Activated naive CD8-positive, alpha-beta T cell treated with anti-CD3 and anti-CD28 coated beads, Interleukin-2, amount 50 U/mL, for 16 hours (primary cell): ENCODE results near the gene TBCEL.

ENCODE experiments used
- DNase-seq: peaks from one replicate; pipeline ENCODE4 v3.0.0-alpha.2; 2020; ENCODE audit warnings: low read depth, low spot score

The TBCEL gene

DNA sequence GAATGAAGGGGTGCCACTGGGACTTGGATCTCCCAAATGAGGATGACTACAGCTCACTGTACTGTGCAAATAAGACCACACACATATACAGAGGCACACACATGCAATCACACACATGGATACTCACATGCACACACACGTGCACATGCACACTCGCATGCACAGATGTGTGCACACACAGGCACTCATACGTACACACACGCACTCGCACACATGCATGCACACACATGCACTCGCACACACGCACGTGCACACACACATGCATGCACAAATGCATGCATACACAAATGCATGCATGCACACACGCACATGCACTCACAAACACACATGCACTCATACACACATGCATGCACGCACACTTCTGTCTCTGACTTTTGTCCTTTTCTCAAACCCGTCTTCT lies 113.1 kb downstream of the TBCEL start:
- DNase-seq, result no peak

DNA sequence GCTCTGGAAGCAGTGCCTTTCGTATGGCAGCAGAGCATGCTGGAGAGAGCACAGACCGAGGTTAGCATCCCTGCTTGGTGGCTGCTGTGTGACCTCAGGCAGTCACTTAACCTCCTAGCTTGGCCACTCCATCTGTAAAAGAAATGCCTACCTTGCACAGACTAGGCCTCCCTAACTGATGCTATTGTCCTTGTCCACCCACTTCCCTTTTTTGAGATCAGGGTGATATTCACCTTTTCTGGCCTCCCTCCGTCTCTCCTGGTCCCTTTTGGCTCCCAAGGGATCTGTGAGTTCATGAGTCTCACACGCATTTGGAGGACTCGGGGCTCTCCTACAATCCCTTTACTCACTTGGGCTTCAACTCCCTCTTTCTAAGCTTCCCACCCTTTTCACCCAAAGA lies 114.4 kb downstream of the TBCEL start:
- DNase-seq, result no peak

- DNase-seq, result no peak
Measured at GRCh38 chr11:121140369-121140768, 116.5 kb downstream of the TBCEL start.
